BLaER1 treated with 17β-estradiol and CSF1 and Interleukin-3, amounts not matched to agents 10 nM and 100 nM (cell line): ENCODE results near the gene ANKLE2.
"Not testable (repeated sequence)": the region's sequence is repeated elsewhere in the genome, so short reads cannot be mapped to it uniquely, and the experiment has no call there.

Source experiments
- H3K27ac ChIP-seq, 11 experiments: shearing (Covaris generic); formaldehyde crosslinking; 2 replicates each; pipeline ENCODE4 v1.8.1; 2022
- H3K27me3 ChIP-seq, 11 experiments: shearing (Covaris generic); formaldehyde crosslinking; 2 replicates each; pipeline ENCODE4 v1.8.1; 2022
- H3K36me3 ChIP-seq, 11 experiments: shearing (Covaris generic); formaldehyde crosslinking; 2 replicates each; pipeline ENCODE4 v1.8.1; 2022
- H3K4me1 ChIP-seq, 10 experiments: shearing (Covaris generic); formaldehyde crosslinking; 2 replicates each; pipeline ENCODE4 v1.8.1; 2022
- H3K4me2 ChIP-seq, 11 experiments: shearing (Covaris generic); formaldehyde crosslinking; 2 replicates each; pipeline ENCODE4 v1.8.1; 2022
- H3K4me3 ChIP-seq, 10 experiments: shearing (Covaris generic); formaldehyde crosslinking; 2 replicates each; pipeline ENCODE4 v1.8.1; 2022
- H3K9ac ChIP-seq, 11 experiments: shearing (Covaris generic); formaldehyde crosslinking; 2 replicates each; pipeline ENCODE4 v1.8.1; 2022
- H3K9me3 ChIP-seq, 11 experiments: shearing (Covaris generic); formaldehyde crosslinking; replicated peaks in 1 of 11; 2 replicates each; pipeline ENCODE4 v1.8.1; 2022
- H4K20me1 ChIP-seq, 11 experiments: shearing (Covaris generic); formaldehyde crosslinking; 2 replicates each; pipeline ENCODE4 v1.8.1; 2022
- Cebpa-rat ChIP-seq, 11 experiments: shearing (Covaris generic); IDR thresholded peaks; 2 replicates each; pipeline ENCODE4 v1.8.1; 2022

The ANKLE2 gene

GRCh38 chr12:132781938-132782337 is 20.3 kb upstream of the ANKLE2 start:
- Histone ChIP-seq H3K9ac (no peak overlapping the region), H3K4me3 (no peak overlapping the region), H3K27ac (no peak overlapping the region), H3K36me3 (peaks cover 92 to 99% (median 96%) of the 10 kb centered on the region in 11 experiments), H3K4me1 (no peaks in the 10 kb centered on the region), H3K27me3 (no peaks in the 10 kb centered on the region), H3K9me3 (no peaks in the 10 kb centered on the region), H3K4me2 (no peak overlapping the region), H4K20me1 (peaks cover 0 to 83% (median 39%) of the 10 kb centered on the region in 11 experiments; a peak in 16 of 22 replicates)
- no peak for TF ChIP-seq Cebpa-rat (IDR thresholded peaks at IDR 0.05)

GRCh38 chr12:132779781-132780353 is 18.2 kb upstream of the ANKLE2 start:
- Histone ChIP-seq H3K9me3 (no peaks in the 10 kb centered on the region), H3K36me3 (peaks cover 98 to 100% (median 99%) of the 10 kb centered on the region in 11 experiments), H3K4me3 (no peak overlapping the region), H4K20me1 (peaks cover 0 to 80% (median 33%) of the 10 kb centered on the region in 11 experiments; a peak in 15 of 22 replicates), H3K9ac (no peak overlapping the region), H3K4me2 (no peak overlapping the region), H3K27ac (no peak overlapping the region), H3K4me1 (peaks cover 0 to 3% (median 1%) of the 10 kb centered on the region in 10 experiments; a peak in 8 of 20 replicates), H3K27me3 (no peaks in the 10 kb centered on the region)
- no peak for TF ChIP-seq Cebpa-rat (IDR thresholded peaks at IDR 0.05)

- Histone ChIP-seq H3K4me3 (no peak overlapping the region), H3K27ac (no peak overlapping the region), H4K20me1 (peaks cover 0 to 77% (median 45%) of the 10 kb centered on the region in 11 experiments; a peak in 16 of 22 replicates), H3K4me2 (no peak overlapping the region), H3K36me3 (peaks cover 96 to 100% (median 100%) of the 10 kb centered on the region in 11 experiments), H3K4me1 (peaks cover 12 to 26% (median 24%) of the 10 kb centered on the region in 10 experiments), H3K9ac (no peak overlapping the region), H3K27me3 (no peaks in the 10 kb centered on the region), H3K9me3 (no peaks in the 10 kb centered on the region)
- no peak for TF ChIP-seq Cebpa-rat (IDR thresholded peaks at IDR 0.05)
These were observed 16.0 kb upstream of the ANKLE2 start for GRCh38 chr12:132777614-132778013.

GRCh38 chr12:132776816-132777568 is 15.4 kb upstream of the ANKLE2 start:
- Histone ChIP-seq H3K4me3 (no peak overlapping the region), H3K9ac (no peak overlapping the region), H3K4me1 (peaks cover 18 to 32% (median 30%) of the 10 kb centered on the region in 10 experiments), H4K20me1 (peaks cover 0 to 74% (median 43%) of the 10 kb centered on the region in 11 experiments; a peak in 16 of 22 replicates), H3K9me3 (no peaks in the 10 kb centered on the region), H3K27ac (no peak overlapping the region), H3K4me2 (no peak overlapping the region), H3K27me3 (no peaks in the 10 kb centered on the region), H3K36me3 (peaks cover 91 to 100% (median 95%) of the 10 kb centered on the region in 11 experiments)
- no peak for TF ChIP-seq Cebpa-rat (IDR thresholded peaks at IDR 0.05)

GRCh38 chr12:132776230-132776625 is 14.6 kb upstream of the ANKLE2 start:
- H3K27ac ChIP-seq, H3K4me2 ChIP-seq, H3K27me3 ChIP-seq, H3K4me3 ChIP-seq, H3K9me3 ChIP-seq, H3K9ac ChIP-seq: not testable (repeated sequence)
- H3K36me3 ChIP-seq = peaks cover 86 to 100% (median 95%) of the 10 kb centered on the region in 11 experiments
- H4K20me1 ChIP-seq = peaks cover 0 to 73% (median 35%) of the 10 kb centered on the region in 11 experiments; a peak in 15 of 22 replicates
- peaks cover 26 to 40% (median 38%) of the 10 kb centered on the region in 10 experiments for H3K4me1 ChIP-seq

- TF ChIP-seq Cebpa-rat (IDR thresholded peaks at IDR 0.05) = no peak
- H3K36me3 ChIP-seq = peaks cover 80 to 98% (median 90%) of the 10 kb centered on the region in 11 experiments
- H3K4me2 ChIP-seq = no peak overlapping the region
- H3K9ac ChIP-seq = no peak overlapping the region
- peaks cover 0 to 67% (median 30%) of the 10 kb centered on the region in 11 experiments; a peak in 15 of 22 replicates for H4K20me1 ChIP-seq
- H3K4me1 ChIP-seq = peaks cover 32 to 45% (median 43%) of the 10 kb centered on the region in 10 experiments
- H3K27ac ChIP-seq = no peak overlapping the region
- H3K4me3 ChIP-seq = no peak overlapping the region
- no peaks in the 10 kb centered on the region for H3K27me3 ChIP-seq
- no peaks in the 10 kb centered on the region for H3K9me3 ChIP-seq
These were observed 14.0 kb upstream of the ANKLE2 start for GRCh38 chr12:132775502-132776229.

- H3K9ac ChIP-seq = peak overlapping the region in 5 of 11 experiments; percentile 8 to 55 (median 19); a peak in 6 of 22 replicates
- TF ChIP-seq Cebpa-rat (IDR thresholded peaks at IDR 0.05) = no peak
- no peak overlapping the region for H3K4me3 ChIP-seq
- no peaks in the 10 kb centered on the region for H3K27me3 ChIP-seq
- H3K4me1 ChIP-seq = peaks cover 39 to 53% (median 52%) of the 10 kb centered on the region in 10 experiments
- H3K4me2 ChIP-seq = peak overlapping the region in 8 of 11 experiments; percentile 13 to 99 (median 92); a peak in 12 of 22 replicates
- H4K20me1 ChIP-seq = peaks cover 0 to 58% (median 22%) of the 10 kb centered on the region in 11 experiments; a peak in 15 of 22 replicates
- H3K27ac ChIP-seq = peak overlapping the region in 1 of 11 experiments; percentile 44; a peak in 2 of 22 replicates
- H3K36me3 ChIP-seq = peaks cover 71 to 89% (median 81%) of the 10 kb centered on the region in 11 experiments
- H3K9me3 ChIP-seq = no peaks in the 10 kb centered on the region
These were observed 13.1 kb upstream of the ANKLE2 start for GRCh38 chr12:132774646-132775275.

- Histone ChIP-seq H3K4me1 (peaks cover 45 to 59% (median 58%) of the 10 kb centered on the region in 10 experiments), H4K20me1 (peaks cover 0 to 56% (median 22%) of the 10 kb centered on the region in 11 experiments; a peak in 12 of 22 replicates), H3K9me3 (no peaks in the 10 kb centered on the region), H3K4me2 (peak overlapping the region in 9 of 11 experiments; percentile 13 to 99 (median 91); a peak in 17 of 22 replicates), H3K27me3 (no peaks in the 10 kb centered on the region), H3K4me3 (0 out of 20 replicates have a peak overlapping the region, but pooled peaks of 1 of the 10 experiments have one; percentile 6), H3K27ac (peak overlapping the region in 4 of 11 experiments; percentile 6 to 44 (median 36); a peak in 5 of 22 replicates), H3K36me3 (peaks cover 65 to 88% (median 79%) of the 10 kb centered on the region in 11 experiments), H3K9ac (peak overlapping the region in 7 of 11 experiments; percentile 8 to 55 (median 20); a peak in 8 of 22 replicates)
- TF ChIP-seq Cebpa-rat (IDR thresholded peaks at IDR 0.05) = no peak
These were observed 12.5 kb upstream of the ANKLE2 start for GRCh38 chr12:132774159-132774558.
